WTC11 (cell line): Measurements from ENCODE around the gene ATG7. TPM values are rescaled to one million over a fixed set of nuclear protein-coding genes. Genes with fewer than 3 reads are reported as not detected.

Experiments
- ATAC-seq: fragments of 200-7000 bp; cut with Tn5 transposase; 2 replicates; pipeline ENCODE4 v1.10.0; 2021; ENCODE audit warnings: mild to moderate bottlenecking, moderate library complexity
- CTCF ChIA-PET: fragments of 300-600 bp; sonication (Branson Sonifier 250); formaldehyde crosslinking; loops from one replicate; lab custom pipeline; 2021; ENCODE audit warnings: antibody characterized with exemption; lab: Charles Lee
- POLR2A ChIA-PET: fragments of 350-600 bp; sonication (Branson Sonifier 250); formaldehyde crosslinking; loops from one replicate; lab custom pipeline; 2021; ENCODE audit warnings: antibody characterized with exemption; lab: Charles Lee
- DNase-seq: peaks from one replicate; pipeline ENCODE4 v3.0.0; 2021; ENCODE audit warnings: low spot score
- H3K27ac Mint-ChIP-seq: 2 replicates; pipeline ENCODE4 v1.8.0; 2021; ENCODE audit warnings: mixed read lengths
- H3K27me3 Mint-ChIP-seq: 2 replicates; pipeline ENCODE4 v1.8.0; 2021; ENCODE audit warnings: low read depth, mild to moderate bottlenecking, moderate library complexity, mixed read lengths
- H3K36me3 Mint-ChIP-seq: 2 replicates; pipeline ENCODE4 v1.8.0; 2021; ENCODE audit warnings: mixed read lengths
- H3K4me1 Mint-ChIP-seq: 2 replicates; pipeline ENCODE4 v1.8.0; 2022; ENCODE audit warnings: mixed read lengths
- H3K4me3 Mint-ChIP-seq: 2 replicates; pipeline ENCODE4 v1.8.0; 2021; ENCODE audit warnings: mild to moderate bottlenecking, moderate library complexity, mixed read lengths
- H3K9me3 Mint-ChIP-seq: 2 replicates; pipeline ENCODE4 v1.8.0; 2021; ENCODE audit warnings: mixed read lengths
- ATF1 ChIP-seq: sonication (generic); formaldehyde crosslinking; IDR thresholded peaks from 2 replicates; pipeline ENCODE4 v1.8.1; 2023; ENCODE audit warnings: mild to moderate bottlenecking, moderate library complexity, missing genetic modification reagents
- ELF4 ChIP-seq: sonication (generic); formaldehyde crosslinking; IDR thresholded peaks from 2 replicates; pipeline ENCODE4 v1.8.1; 2022; ENCODE audit warnings: low read depth, mild to moderate bottlenecking, moderate library complexity, missing genetic modification reagents
- IRF2 ChIP-seq: sonication (generic); formaldehyde crosslinking; IDR thresholded peaks from 2 replicates; pipeline ENCODE4 v1.8.0; 2022; ENCODE audit warnings: low read depth, missing genetic modification reagents, borderline replicate concordance
- JUN ChIP-seq: sonication (generic); formaldehyde crosslinking; IDR thresholded peaks from 2 replicates; pipeline ENCODE4 v1.8.0; 2023; ENCODE audit warnings: mild to moderate bottlenecking, missing genetic modification reagents
- OVOL2 ChIP-seq: fragments of 250-450 bp; sonication (Bioruptor Pico); IDR thresholded peaks from 2 replicates; pipeline ENCODE4 v1.9.0; 2021; ENCODE audit warnings: mild to moderate bottlenecking, borderline replicate concordance
- TP53 ChIP-seq: sonication (generic); formaldehyde crosslinking; IDR thresholded peaks from 2 replicates; pipeline ENCODE4 v1.8.1; 2023; ENCODE audit warnings: mild to moderate bottlenecking, missing genetic modification reagents
- ZNF138 ChIP-seq: sonication (generic); formaldehyde crosslinking; conservative IDR thresholded peaks from 2 replicates; pipeline ENCODE4 v1.8.1; 2022; ENCODE audit warnings: mild to moderate bottlenecking, moderate library complexity, missing genetic modification reagents
- ZNF219 ChIP-seq: sonication (generic); formaldehyde crosslinking; IDR thresholded peaks from 2 replicates; pipeline ENCODE4 v1.8.0; 2023; ENCODE audit warnings: missing genetic modification reagents, mild to moderate bottlenecking, borderline replicate concordance
- ZNF317 ChIP-seq: sonication (generic); formaldehyde crosslinking; IDR thresholded peaks from 2 replicates; pipeline ENCODE4 v1.8.1; 2023; ENCODE audit warnings: low read depth, mild to moderate bottlenecking, moderate library complexity, missing genetic modification reagents, borderline replicate concordance
- total RNA-seq: library from RNA; stranded (reverse); gene quantifications from 3 replicates; pipeline ENCODE4 v1.2.3, GENCODE V29; 2021
- TF ChIP-seq, protein P1 (sequence below): sonication (generic); formaldehyde crosslinking; IDR thresholded peaks from 2 replicates; pipeline ENCODE4 v1.8.0; 2023; ENCODE audit warnings: mild to moderate bottlenecking, missing genetic modification reagents
- TF ChIP-seq, protein P2 (sequence below): fragments of 250-450 bp; sonication (Bioruptor Pico); IDR thresholded peaks from 2 replicates; pipeline ENCODE4 v1.9.0; 2021; ENCODE audit warnings: mild to moderate bottlenecking, borderline replicate concordance
- TF ChIP-seq, protein P3 (sequence below): sonication (generic); formaldehyde crosslinking; IDR thresholded peaks from 2 replicates; pipeline ENCODE4 v1.8.0; 2022; ENCODE audit warnings: missing genetic modification reagents

The ATG7 gene
- total RNA-seq, 1 experiment from 2014 or later: 17.5 TPM

DNA sequence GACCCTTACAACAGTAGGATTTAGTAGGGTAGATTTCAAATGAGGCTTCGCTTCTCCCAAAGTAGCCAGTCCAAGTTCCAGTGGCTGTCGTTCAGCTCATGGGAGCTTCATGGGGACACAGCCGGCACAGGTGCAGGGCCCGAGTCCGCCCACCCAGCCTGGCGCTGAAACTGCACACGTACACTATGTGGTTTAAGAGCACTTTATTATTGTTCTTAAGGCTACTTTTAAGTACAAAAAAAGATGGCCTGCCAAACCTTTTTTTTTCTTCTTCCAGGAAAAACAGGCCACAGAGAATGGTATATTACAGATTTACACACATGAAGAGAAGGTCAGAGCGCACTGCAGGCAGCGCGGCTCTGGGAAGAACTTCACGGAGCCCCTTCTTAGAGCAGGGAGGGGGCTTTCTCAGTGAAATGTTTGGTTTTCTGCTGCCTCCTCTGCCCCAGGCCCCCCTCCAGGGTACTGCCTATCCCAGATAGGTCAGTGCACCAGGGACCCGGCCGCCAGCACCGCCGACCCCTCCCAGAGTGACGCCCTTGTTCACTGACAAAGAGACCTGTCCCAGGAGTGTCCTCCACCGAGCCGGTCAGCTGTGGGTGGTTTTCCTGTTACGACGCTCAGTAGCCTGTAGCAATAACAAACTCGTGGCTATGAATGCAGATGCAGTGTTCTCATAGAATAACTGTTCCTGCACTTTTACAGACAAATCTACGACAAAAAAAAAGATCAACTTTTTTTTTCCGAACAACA is 283.9 kb downstream of the ATG7 start (continued):
- TF ChIP-seq, protein P1, sequence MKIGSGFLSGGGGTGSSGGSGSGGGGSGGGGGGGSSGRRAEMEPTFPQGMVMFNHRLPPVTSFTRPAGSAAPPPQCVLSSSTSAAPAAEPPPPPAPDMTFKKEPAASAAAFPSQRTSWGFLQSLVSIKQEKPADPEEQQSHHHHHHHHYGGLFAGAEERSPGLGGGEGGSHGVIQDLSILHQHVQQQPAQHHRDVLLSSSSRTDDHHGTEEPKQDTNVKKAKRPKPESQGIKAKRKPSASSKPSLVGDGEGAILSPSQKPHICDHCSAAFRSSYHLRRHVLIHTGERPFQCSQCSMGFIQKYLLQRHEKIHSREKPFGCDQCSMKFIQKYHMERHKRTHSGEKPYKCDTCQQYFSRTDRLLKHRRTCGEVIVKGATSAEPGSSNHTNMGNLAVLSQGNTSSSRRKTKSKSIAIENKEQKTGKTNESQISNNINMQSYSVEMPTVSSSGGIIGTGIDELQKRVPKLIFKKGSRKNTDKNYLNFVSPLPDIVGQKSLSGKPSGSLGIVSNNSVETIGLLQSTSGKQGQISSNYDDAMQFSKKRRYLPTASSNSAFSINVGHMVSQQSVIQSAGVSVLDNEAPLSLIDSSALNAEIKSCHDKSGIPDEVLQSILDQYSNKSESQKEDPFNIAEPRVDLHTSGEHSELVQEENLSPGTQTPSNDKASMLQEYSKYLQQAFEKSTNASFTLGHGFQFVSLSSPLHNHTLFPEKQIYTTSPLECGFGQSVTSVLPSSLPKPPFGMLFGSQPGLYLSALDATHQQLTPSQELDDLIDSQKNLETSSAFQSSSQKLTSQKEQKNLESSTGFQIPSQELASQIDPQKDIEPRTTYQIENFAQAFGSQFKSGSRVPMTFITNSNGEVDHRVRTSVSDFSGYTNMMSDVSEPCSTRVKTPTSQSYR (CRISPR knock-in tag): no peak
- TF ChIP-seq ZNF138 (CRISPR knock-in tag) (no peak), ELF4 (CRISPR knock-in tag) (no peak), ATF1 (CRISPR knock-in tag) (no peak), ZNF317 (no peak), TP53 (CRISPR knock-in tag) (no peak), ZNF219 (no peak)
- TF ChIP-seq, protein P2, sequence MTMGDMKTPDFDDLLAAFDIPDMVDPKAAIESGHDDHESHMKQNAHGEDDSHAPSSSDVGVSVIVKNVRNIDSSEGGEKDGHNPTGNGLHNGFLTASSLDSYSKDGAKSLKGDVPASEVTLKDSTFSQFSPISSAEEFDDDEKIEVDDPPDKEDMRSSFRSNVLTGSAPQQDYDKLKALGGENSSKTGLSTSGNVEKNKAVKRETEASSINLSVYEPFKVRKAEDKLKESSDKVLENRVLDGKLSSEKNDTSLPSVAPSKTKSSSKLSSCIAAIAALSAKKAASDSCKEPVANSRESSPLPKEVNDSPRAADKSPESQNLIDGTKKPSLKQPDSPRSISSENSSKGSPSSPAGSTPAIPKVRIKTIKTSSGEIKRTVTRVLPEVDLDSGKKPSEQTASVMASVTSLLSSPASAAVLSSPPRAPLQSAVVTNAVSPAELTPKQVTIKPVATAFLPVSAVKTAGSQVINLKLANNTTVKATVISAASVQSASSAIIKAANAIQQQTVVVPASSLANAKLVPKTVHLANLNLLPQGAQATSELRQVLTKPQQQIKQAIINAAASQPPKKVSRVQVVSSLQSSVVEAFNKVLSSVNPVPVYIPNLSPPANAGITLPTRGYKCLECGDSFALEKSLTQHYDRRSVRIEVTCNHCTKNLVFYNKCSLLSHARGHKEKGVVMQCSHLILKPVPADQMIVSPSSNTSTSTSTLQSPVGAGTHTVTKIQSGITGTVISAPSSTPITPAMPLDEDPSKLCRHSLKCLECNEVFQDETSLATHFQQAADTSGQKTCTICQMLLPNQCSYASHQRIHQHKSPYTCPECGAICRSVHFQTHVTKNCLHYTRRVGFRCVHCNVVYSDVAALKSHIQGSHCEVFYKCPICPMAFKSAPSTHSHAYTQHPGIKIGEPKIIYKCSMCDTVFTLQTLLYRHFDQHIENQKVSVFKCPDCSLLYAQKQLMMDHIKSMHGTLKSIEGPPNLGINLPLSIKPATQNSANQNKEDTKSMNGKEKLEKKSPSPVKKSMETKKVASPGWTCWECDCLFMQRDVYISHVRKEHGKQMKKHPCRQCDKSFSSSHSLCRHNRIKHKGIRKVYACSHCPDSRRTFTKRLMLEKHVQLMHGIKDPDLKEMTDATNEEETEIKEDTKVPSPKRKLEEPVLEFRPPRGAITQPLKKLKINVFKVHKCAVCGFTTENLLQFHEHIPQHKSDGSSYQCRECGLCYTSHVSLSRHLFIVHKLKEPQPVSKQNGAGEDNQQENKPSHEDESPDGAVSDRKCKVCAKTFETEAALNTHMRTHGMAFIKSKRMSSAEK (CRISPR knock-in tag): no peak

DNA sequence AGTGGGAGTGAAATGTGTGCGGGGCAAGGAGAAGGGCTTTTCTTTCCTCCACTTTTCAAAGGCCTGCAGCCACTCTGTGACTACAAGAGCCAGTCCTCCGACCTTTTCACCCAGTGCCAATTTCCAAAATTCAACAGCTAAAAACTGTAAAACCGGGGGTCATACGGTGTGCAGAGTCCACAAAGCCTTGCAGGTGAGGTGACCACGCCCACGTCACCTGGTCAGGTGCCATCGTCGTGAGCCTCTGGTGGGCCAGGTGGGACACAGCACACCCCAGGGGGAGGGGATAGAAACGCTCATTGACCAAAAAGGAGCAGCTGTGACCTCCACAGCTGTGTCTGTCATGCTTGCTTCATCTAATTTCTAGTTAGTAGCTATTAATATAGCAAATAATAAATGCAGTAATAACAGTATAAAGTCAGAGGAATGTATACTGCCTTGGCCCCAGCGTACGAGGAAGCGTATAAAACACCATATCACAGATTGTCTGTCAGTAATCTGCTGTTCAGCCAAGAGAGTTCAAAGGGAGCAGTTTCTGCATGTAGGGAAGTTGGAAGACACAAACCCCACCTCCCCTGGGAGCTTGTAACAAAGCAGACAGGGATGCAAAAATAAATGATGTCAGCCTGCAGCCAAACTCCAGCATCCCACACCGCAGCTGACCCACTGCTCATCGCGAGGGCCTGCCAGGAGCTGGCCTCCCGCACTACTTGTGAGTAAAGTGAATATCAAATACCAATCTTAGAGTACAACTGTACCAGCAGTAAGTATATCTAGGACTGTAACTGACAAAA is 284.9 kb downstream of the ATG7 start:
- Mint-ChIP-seq H3K27ac (peak overlapping the region; percentile 46; the same call in 1 of the 2 replicates), H3K9me3 (no peaks in the 10 kb centered on the region; the same call in 1 of the 2 replicates), H3K4me3 (no peak overlapping the region), H3K4me1 (peaks cover 4% of the 10 kb centered on the region), H3K27me3 (no peaks in the 10 kb centered on the region), H3K36me3 (peaks cover 14% of the 10 kb centered on the region; the same call in 1 of the 2 replicates)
- ATAC-seq (no peak), DNase-seq (no peak)
- TF ChIP-seq IRF2 (CRISPR knock-in tag) (no peak), OVOL2 (CRISPR knock-in tag) (no peak), JUN (no peak)
- TF ChIP-seq, protein P3, sequence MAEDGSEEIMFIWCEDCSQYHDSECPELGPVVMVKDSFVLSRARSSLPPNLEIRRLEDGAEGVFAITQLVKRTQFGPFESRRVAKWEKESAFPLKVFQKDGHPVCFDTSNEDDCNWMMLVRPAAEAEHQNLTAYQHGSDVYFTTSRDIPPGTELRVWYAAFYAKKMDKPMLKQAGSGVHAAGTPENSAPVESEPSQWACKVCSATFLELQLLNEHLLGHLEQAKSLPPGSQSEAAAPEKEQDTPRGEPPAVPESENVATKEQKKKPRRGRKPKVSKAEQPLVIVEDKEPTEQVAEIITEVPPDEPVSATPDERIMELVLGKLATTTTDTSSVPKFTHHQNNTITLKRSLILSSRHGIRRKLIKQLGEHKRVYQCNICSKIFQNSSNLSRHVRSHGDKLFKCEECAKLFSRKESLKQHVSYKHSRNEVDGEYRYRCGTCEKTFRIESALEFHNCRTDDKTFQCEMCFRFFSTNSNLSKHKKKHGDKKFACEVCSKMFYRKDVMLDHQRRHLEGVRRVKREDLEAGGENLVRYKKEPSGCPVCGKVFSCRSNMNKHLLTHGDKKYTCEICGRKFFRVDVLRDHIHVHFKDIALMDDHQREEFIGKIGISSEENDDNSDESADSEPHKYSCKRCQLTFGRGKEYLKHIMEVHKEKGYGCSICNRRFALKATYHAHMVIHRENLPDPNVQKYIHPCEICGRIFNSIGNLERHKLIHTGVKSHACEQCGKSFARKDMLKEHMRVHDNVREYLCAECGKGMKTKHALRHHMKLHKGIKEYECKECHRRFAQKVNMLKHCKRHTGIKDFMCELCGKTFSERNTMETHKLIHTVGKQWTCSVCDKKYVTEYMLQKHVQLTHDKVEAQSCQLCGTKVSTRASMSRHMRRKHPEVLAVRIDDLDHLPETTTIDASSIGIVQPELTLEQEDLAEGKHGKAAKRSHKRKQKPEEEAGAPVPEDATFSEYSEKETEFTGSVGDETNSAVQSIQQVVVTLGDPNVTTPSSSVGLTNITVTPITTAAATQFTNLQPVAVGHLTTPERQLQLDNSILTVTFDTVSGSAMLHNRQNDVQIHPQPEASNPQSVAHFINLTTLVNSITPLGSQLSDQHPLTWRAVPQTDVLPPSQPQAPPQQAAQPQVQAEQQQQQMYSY (CRISPR knock-in tag): no peak
- CTCF ChIA-PET: interaction anchor here (0.6 kb wide), 1 partner anchor 78 kb away, joined by 3 read pairs; no protein-coding TSS in a partner anchor
- POLR2A ChIA-PET: interaction anchor here (0.7 kb wide), 1 partner anchor 45 kb away, joined by 3 read pairs; no protein-coding TSS in a partner anchor
